GM21447 (cell line): Measurements from ENCODE around the gene INTS4.
"Not testable (repeated sequence)": the region's sequence is repeated elsewhere in the genome, so short reads cannot be mapped to it uniquely, and the experiment has no call there.

Experiments used
- ATAC-seq: cut with Tn5 transposase; IDR thresholded peaks from one replicate; pipeline ENCODE4 v1.9.1; 2021; ENCODE audit not compliant: unreplicated experiment

INTS4 gene

DNA sequence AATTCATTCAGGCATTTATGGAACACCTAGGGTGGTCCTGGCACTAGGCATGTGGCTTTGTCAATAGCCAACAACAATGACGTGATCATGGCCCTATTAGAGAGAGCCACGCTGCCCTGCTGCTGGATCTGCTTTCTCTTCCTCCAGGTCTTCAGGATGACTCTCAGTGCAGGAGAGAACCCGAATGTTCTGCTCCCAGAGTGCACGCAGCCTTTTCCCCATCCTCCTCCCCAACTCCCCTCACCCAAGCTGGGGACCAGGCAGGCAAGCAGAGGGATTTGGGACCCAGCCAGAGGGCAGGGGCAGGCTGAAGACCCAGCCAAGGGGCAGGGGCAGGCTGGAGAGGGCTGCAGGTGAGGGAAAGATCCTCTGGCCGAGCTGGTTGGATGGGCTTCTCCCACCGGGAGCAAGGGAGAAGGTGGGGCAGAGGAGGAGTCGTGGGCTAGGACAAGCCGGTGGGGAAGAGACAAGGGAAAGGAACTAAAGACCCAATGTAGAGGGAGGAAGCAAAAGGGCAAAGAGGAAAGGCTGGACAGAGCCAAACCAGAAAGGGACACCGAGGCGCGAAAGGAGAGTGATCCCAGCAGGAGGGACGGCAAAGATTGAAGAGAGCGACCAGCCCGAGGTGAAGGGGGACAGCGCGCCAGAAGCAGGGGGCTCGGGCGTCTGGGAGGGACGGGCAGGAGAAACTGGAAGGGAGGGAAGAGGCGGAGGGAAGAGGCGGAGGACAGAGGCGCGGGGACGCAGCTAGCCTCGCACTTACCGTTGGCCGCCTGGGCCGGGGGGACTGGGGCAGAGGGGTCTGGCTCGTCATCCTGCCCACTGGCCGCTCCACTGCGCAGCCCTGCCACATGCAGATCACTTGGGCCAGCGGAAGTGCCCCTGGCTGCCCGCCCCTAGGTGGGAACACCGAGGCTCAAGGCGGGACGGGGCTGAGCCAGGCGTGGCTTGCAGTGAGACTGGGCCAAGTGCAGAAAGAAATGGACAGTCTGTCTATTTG is 28.2 kb upstream of the INTS4 start, which contains the start of gene KCTD14:
Gene KCTD14 (minus strand): TSS at position 880 of the 1,000 bp plus-strand sequence. CDS start 27 bp downstream, at position 853.
- no peak for ATAC-seq

DNA sequence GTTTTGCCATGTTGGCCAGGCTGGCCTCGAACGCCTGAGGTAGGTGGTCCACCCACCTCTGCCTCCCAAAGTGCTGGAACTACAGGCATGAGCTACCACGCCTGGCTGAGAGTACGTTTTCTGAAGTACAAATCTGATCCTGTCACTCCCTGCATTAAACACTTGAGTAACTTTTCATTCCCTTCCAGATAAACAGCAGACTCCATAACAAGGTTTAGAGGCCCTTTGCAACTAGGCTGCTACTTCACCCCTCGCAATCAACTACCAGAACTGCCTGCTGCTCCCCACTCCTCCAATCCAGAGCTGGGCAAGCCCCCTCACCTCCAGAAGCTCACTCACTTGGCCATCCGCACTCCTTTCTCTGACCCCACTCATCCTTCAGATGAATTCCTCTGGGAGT is 27.1 kb upstream of the INTS4 start:
- ATAC-seq: no peak

DNA sequence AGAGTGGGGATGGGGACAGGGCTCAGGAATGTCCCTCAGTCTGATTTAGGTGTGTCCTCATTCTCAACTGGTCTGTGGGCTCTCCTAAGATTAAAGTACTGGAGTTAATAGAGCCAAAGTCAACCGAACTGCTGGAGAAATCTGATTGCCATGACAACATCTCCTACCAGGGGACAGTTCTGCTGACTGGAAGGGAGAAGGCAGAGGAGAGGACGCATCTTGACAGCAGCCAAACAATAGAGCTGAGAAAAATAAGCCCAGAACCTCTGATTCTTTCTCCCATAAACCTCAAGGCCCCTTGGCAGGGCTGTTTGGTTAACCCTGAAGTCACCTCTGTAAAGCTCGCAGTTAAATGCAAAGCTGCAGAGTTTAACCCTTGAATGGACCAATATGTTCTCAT is 25.8 kb upstream of the INTS4 start:
- no peak for ATAC-seq

GRCh38 chr11:78019808-78020207 is 25.3 kb upstream of the INTS4 start:
- no peak for ATAC-seq

DNA sequence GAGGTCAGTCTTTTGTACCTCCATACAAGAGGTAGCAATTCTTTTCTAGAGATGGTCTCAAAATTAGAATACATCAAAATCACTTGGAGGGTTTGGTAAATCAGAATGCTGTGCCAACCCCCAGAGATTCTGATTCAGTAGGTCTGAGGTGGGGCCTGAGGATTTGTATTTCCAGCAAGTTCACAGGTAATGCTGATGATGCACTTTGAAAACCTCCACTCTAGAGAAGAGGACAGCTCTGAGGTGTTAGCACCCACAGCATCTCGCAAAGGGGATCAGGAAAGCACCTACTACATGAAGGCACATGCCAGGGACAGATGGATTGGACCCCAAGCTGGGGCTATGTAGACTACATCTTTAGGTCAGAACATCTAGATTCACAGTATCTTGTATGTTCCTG is 21.4 kb upstream of the INTS4 start:
- no peak for ATAC-seq

- not testable (repeated sequence) for ATAC-seq
Measured at GRCh38 chr11:78014937-78015520, 20.6 kb upstream of the INTS4 start.

GRCh38 chr11:78011301-78011700 is 16.8 kb upstream of the INTS4 start:
- ATAC-seq: no peak

DNA sequence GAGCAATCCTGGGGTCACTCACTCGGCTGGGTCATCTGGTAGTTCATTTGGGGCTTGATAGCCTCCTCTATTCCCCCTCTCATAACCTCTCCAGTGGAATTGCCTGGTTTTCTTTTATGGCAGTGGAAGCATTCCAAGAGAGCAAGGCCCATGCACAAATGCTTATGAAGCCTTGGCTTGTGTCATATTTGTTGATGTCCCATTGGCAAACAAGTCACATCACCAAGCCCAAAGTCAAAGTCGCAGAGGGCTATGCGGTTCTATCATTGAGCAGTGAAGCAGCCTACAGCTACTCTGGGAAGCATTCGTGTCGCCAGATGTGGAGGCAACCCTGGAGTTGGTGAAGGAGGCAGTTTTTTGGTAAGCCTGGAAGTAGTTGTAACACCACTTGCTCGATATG is 16.3 kb upstream of the INTS4 start:
- no peak for ATAC-seq

- no peak for ATAC-seq
Measured at GRCh38 chr11:78010304-78010703, 15.8 kb upstream of the INTS4 start.

- no peak for ATAC-seq
Measured at GRCh38 chr11:78009062-78009461, 14.6 kb upstream of the INTS4 start.

GRCh38 chr11:78000193-78000592 is 5.7 kb upstream of the INTS4 start:
- no peak for ATAC-seq

GRCh38 chr11:77999446-78000030 is 5.1 kb upstream of the INTS4 start:
- ATAC-seq: no peak

- no peak for ATAC-seq
Measured at GRCh38 chr11:77993902-77994301, 566 bp downstream of the INTS4 start.

DNA sequence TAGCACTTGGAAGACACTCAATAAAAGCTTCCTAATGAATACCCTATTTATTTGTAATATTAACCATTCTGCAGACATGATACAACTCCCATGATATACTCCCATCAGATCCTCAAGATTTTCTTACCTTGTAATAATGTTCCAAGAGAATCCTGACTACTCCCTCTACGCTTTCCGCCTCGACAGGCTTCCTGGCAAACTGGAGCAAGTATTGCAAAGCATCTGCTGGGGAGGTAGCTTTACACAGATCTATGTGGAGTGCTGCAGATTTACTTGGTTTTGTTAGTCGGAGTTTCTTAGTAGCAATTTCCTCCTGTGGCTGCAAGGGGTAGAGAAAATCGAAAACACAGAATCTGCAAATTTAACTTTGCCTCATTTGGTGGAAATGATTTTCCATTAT is 3.5 kb downstream of the INTS4 start:
- no peak for ATAC-seq

DNA sequence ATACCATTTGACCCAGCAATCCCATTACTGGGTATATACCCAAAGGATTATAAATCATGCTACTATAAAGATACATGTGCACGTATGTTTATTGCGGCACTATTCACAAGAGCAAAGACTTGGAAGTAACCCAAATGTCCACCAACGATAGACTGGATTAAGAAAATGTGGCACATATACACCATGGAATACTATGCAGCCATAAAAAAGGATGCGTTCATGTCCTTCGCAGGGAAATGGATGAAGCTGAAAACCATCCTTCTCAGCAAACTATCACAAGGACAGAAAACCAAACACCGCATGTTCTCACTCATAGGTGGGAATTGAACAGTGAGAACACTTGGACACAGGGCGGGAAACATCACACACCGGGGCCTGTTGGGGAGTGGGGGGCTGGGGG is 8.0 kb downstream of the INTS4 start:
- not testable (repeated sequence) for ATAC-seq

DNA sequence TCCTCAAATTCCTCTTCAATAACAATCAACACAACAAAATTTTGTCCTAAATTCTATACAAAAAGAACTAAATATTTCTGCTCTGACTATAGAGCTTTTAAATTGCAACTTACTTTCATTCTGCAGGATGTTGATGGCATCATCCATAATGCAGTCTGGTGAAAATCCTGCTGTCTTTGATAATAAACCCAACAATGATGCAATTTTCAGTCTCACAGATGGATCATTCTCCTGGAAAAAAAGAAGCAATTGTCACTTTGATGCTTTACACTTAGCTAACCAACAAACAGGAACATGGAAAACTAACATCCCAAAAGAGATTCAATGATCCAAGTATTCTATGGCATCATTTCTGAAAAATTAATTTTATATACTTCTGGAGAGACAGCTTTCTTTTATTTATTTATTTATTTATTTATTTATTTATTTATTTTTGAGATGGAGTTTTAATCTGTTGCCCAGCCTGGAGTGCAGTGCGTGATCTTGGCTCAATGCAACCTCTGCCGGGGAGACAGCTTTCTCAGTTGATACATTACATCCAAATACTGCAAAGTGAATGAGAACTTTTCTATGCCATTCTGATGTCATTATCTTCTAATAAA is 13.0 kb downstream of the INTS4 start:
- ATAC-seq: no peak

DNA sequence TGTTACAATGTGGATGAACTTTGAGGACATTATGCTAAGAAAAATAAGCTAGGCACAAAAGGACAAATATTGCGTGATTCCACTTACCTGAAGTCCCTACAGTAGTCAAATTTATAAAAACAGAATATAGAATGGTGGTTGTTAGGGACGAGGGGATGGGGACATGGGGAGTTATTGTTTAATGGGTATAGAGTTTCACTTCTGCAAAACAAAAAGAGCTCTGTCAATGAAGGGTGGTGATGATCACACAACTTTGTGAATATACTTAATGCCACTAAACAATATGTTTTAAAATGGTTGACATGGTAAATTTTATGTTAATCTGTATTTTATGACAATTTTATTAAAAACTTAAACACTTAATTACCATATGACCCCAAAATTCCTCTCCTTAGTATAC is 26.1 kb downstream of the INTS4 start:
- ATAC-seq: no peak

DNA sequence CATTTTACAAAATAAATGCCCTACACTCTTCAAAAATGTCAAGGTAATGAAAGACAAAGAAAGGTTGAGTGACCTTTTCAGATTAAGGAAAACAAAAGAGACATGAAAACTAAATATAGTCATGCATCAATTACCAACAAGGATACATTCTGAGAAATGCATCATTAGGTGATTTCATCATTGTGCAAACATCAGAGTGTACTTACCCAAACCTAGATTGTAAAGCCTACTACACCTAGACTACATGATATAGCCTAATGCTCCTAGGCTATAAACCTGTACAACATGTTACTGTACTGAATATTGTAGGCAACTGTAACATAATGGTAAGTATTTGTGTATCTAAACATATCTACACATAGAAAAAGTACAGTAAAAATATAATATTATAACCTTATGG is 26.7 kb downstream of the INTS4 start:
- ATAC-seq: no peak

GRCh38 chr11:77967121-77967520 is 27.3 kb downstream of the INTS4 start:
- ATAC-seq: no peak

DNA sequence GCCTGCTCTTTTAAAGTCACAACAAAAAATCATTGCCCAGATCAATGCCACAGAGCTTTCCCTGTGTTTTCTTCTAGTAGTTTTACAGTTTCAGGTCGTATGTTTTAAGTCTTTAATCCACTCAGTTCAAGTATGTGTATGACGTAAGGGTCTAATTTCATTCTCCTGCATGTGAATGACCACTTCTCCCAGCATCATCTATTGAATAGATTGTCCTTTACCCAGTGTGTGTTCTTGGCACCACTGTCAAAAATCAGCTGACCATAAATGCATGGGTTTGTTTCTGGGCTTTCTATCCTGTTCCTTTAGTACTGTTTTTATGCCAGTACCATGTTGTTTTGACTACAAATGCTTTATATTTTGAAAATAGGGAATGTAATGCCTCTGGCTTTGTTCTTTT is 28.1 kb downstream of the INTS4 start:
- ATAC-seq: no peak

DNA sequence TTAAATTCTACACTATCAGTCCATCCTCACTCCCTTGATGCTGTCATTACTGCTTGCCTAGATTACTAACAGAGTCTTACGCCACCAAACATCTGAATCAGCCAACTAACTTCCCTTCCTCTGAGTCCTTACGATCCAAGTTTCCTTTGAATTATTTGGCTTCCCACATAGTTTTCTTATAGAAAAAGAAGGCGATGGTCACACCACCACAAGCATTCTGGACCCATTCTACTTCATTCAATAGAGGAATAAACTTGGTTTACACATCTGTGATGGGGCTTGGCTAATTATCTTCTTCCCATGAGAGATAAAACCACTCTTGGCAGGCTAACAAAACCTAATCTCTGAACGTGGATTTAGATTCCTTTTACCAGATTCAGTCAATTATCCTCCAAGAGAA is 35.0 kb downstream of the INTS4 start:
- ATAC-seq: no peak
